Type B pancreatic cell (in vitro differentiated cells): ENCODE measurements around the gene NDUFS6. TPM values are rescaled to one million over a fixed set of nuclear protein-coding genes. Genes with fewer than 3 reads are reported as not detected.

Experiments
- DNase-seq: peaks from one replicate; pipeline ENCODE4 v3.0.0; 2021; ENCODE audit warnings: mixed read lengths; ENCODE audit not compliant: unreplicated experiment; ENCODE audit errors: extremely low spot score
- H3K27ac Mint-ChIP-seq: 2 replicates; pipeline ENCODE4 v1.8.0; 2021; ENCODE audit warnings: mild to moderate bottlenecking, mixed read lengths
- H3K27me3 Mint-ChIP-seq: 2 replicates; pipeline ENCODE4 v1.8.0; 2021; ENCODE audit warnings: mixed read lengths
- H3K36me3 Mint-ChIP-seq: 2 replicates; pipeline ENCODE4 v1.8.0; 2021; ENCODE audit warnings: mixed read lengths
- H3K4me1 Mint-ChIP-seq: one replicate; pipeline ENCODE4 v1.8.0; 2021; ENCODE audit warnings: mixed read lengths; ENCODE audit not compliant: unreplicated experiment
- H3K4me3 Mint-ChIP-seq: 2 replicates; pipeline ENCODE4 v1.8.0; 2021; ENCODE audit warnings: mild to moderate bottlenecking, mixed read lengths
- H3K9me3 Mint-ChIP-seq: 2 replicates; pipeline ENCODE4 v1.8.0; 2021; ENCODE audit warnings: mixed read lengths
- total RNA-seq: library from RNA; stranded (reverse); gene quantifications from 2 replicates; pipeline ENCODE4 v1.2.1, GENCODE V29; 2021; ENCODE audit warnings: low replicate concordance
- TF ChIP-seq, protein P1 (sequence below): fragments of 200-600 bp; sonication (generic); conservative IDR thresholded peaks from 2 replicates; pipeline ENCODE4 v1.5.0; 2021; ENCODE audit warnings: antibody characterized with exemption, mild to moderate bottlenecking

The NDUFS6 gene
- total RNA-seq, 1 donor from 2014 or later = 37.7 TPM

DNA sequence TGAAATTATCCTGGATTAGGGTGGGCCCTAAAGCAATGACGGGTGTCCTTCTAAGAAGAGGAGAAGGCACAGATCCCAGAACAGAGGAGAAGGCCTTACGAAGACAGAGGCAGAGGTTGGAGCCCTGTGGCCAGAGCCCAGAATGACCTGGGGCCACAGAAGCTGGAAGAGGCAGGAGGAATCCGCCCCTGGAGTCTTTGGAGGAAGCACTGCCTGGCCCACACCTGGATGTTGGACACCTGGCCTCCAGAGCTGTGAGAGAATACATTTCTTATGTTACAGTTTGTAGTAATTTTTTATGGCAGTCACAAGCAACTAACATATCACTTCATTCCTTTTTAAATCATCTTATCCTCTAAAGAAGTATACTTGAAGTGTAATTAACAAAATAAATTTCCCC, 10.0 kb upstream of the NDUFS6 start:
- Mint-ChIP-seq H3K27me3 (no peaks in the 10 kb centered on the region), H3K9me3 (no peaks in the 10 kb centered on the region), H3K4me1 (no peaks in the 10 kb centered on the region), H3K4me3 (no peak overlapping the region), H3K27ac (no peak overlapping the region), H3K36me3 (no peaks in the 10 kb centered on the region)
- no peak for DNase-seq
- TF ChIP-seq, protein P1, sequence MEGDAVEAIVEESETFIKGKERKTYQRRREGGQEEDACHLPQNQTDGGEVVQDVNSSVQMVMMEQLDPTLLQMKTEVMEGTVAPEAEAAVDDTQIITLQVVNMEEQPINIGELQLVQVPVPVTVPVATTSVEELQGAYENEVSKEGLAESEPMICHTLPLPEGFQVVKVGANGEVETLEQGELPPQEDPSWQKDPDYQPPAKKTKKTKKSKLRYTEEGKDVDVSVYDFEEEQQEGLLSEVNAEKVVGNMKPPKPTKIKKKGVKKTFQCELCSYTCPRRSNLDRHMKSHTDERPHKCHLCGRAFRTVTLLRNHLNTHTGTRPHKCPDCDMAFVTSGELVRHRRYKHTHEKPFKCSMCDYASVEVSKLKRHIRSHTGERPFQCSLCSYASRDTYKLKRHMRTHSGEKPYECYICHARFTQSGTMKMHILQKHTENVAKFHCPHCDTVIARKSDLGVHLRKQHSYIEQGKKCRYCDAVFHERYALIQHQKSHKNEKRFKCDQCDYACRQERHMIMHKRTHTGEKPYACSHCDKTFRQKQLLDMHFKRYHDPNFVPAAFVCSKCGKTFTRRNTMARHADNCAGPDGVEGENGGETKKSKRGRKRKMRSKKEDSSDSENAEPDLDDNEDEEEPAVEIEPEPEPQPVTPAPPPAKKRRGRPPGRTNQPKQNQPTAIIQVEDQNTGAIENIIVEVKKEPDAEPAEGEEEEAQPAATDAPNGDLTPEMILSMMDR = no peak

DNA sequence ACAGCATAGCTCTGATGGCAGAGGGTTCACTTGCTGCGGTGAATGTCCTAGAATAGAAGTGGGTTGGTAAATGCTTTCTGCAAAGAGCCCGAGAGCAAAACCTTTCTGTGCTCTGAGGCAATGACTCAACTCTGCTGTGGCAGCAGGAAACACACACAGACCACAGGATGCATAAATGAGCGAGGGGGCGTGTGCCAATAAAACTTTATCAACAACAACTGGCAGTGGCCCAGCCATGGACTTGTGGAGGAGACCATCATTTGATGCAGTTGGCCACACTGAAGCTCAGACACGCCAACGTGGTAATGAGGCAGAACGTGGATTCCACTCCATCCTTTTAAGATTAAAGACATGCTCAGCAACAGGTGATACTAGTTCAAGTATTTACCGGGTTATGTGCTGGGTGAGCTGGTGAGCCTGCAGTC, 8.4 kb upstream of the NDUFS6 start:
- Mint-ChIP-seq H3K4me3 (no peak overlapping the region), H3K27ac (no peak overlapping the region), H3K4me1 (no peaks in the 10 kb centered on the region), H3K36me3 (no peaks in the 10 kb centered on the region), H3K27me3 (no peaks in the 10 kb centered on the region), H3K9me3 (no peaks in the 10 kb centered on the region)
- DNase-seq = no peak
- TF ChIP-seq, protein P1 = no peak

DNA sequence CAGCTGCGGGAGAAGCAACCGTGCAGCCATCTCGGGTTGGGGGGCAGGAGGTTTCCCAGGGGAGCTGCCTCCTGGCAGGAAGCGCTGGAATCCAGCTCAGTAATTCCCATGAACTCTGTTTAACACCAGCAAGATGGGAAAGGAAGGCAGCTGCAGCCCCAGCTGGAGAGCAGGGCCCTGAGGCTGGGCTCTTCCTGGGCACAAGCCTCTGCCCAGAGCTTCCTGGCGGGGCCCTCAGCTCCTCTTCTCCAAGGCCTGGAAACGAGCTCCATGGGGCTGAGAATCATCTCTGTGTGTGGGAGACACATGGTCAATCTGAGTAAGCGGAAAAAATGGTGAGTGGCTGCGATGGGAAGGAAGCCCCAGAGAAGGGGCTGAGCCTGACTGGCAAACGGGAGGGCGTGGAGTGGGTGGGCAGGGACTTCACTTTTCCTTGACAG, 7.9 kb upstream of the NDUFS6 start:
- H3K27me3 Mint-ChIP-seq = no peaks in the 10 kb centered on the region
- H3K4me3 Mint-ChIP-seq = no peak overlapping the region
- no peaks in the 10 kb centered on the region for H3K9me3 Mint-ChIP-seq
- H3K36me3 Mint-ChIP-seq = no peaks in the 10 kb centered on the region
- DNase-seq = no peak
- H3K4me1 Mint-ChIP-seq = no peaks in the 10 kb centered on the region
- H3K27ac Mint-ChIP-seq = no peak overlapping the region
- TF ChIP-seq, protein P1 = no peak

DNA sequence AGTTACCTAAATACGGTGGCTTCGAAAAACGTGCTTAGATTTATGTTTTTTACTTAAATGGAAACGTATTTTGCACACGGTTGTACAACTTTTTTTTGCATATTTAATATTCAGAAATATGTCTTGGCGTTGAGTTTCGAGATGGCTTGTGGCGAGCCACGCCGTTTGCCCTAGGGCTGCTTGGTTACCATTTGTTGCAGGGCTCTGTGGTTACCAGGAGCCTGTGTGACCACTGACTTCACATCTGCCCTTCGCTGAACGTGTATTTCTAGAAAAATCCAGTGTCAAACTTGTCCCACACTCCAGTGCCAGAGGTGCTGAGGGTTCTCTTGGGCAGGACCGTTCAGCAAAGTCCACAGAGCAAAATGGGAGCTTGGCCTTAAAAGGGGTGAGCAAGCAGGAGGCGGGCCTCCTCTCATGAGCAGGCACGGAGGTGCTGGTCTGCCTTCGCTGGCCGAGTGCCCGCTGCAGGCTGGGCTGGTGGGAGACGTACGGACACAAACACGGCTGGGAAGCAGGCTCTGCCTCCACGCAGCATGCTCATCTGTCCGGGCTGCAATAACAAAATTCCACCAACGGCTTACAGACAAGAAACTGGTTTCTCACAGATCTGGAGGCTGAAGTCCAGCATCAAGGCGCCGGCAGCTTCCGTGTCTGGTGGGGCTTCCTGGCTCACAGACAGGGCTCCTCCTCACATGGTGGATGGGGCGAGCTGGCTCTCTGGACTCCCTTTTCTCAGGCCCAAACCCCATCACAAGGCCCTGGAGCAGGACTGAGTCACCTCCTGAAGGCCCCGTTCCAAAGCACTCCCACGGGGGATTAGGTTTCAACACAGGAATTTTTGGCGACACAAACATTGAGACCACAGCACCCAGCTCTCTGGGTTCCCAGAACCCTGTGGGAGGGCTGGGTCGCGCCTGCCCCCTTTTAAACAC, 7.0 kb upstream of the NDUFS6 start:
- Mint-ChIP-seq H3K36me3 (no peaks in the 10 kb centered on the region), H3K27me3 (no peaks in the 10 kb centered on the region), H3K4me3 (no peak overlapping the region), H3K9me3 (no peaks in the 10 kb centered on the region), H3K27ac (no peak overlapping the region), H3K4me1 (no peaks in the 10 kb centered on the region)
- no peak for DNase-seq
- TF ChIP-seq, protein P1 = no peak

DNA sequence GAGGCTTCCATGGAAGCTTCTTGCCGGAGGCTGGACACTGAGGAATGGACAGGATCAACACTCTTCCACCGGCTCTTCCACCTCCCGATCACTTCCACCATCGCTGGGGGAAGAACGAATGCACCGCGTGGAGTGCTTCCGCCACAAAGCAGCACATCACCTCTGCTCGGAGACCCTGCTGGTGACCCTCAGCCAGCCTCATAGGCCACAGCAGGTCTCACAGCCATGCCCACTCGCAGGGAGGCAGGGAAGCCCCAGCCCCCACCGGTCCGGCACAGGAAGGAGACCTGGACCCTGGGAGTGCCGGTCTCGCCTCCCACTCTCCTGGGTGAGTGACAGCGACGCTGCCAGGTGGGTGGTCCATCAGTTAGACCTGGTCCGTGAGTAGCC, 6.3 kb upstream of the NDUFS6 start:
- H3K27ac Mint-ChIP-seq = no peak overlapping the region
- no peaks in the 10 kb centered on the region for H3K9me3 Mint-ChIP-seq
- H3K4me1 Mint-ChIP-seq = no peaks in the 10 kb centered on the region
- no peak overlapping the region for H3K4me3 Mint-ChIP-seq
- H3K36me3 Mint-ChIP-seq = no peaks in the 10 kb centered on the region
- H3K27me3 Mint-ChIP-seq = no peaks in the 10 kb centered on the region
- DNase-seq = no peak
- TF ChIP-seq, protein P1 = no peak
